ENCODE measurements around the gene GMEB2.

The GMEB2 gene

GRCh38 chr20:63543733-63544132 is 83.2 kb downstream of the GMEB2 start:
- no peak overlapping the region for H3K4me3 ChIP-seq (ENCODE audit: low read depth, low read length)
- DNase-seq (ENCODE audit: low read depth), result no peak
- no peak for TF ChIP-seq CTCF (IDR thresholded peaks at IDR 0.05; ENCODE audit: low read depth, low read length, missing control alignments)

- TF ChIP-seq CTCF (IDR thresholded peaks at IDR 0.05; ENCODE audit: low read depth, low read length, missing control alignments), result no peak
- DNase-seq (ENCODE audit: low read depth), result no peak
- H3K4me3 ChIP-seq (ENCODE audit: low read depth, low read length), result peak overlapping the region; percentile 51
Observed at GRCh38 chr20:63543131-63543530, 83.8 kb downstream of the GMEB2 start.

GRCh38 chr20:63542696-63543095 is 84.2 kb downstream of the GMEB2 start:
- peak overlapping the region; percentile 51 for H3K4me3 ChIP-seq (ENCODE audit: low read depth, low read length)
- DNase-seq (ENCODE audit: low read depth), result peak; percentile 57
- no peak for TF ChIP-seq CTCF (IDR thresholded peaks at IDR 0.05; ENCODE audit: low read depth, low read length, missing control alignments)

- no peak for TF ChIP-seq CTCF (IDR thresholded peaks at IDR 0.05; ENCODE audit: low read depth, low read length, missing control alignments)
- DNase-seq (ENCODE audit: low read depth), result no peak
- H3K4me3 ChIP-seq (ENCODE audit: low read depth, low read length), result peak overlapping the region; percentile 51
Observed at GRCh38 chr20:63542031-63542559, 84.8 kb downstream of the GMEB2 start.

GRCh38 chr20:63541371-63541770 is 85.5 kb downstream of the GMEB2 start:
- no peak for TF ChIP-seq CTCF (IDR thresholded peaks at IDR 0.05; ENCODE audit: low read depth, low read length, missing control alignments)
- no peak for DNase-seq (ENCODE audit: low read depth)
- peak overlapping the region; percentile 51 for H3K4me3 ChIP-seq (ENCODE audit: low read depth, low read length)

GRCh38 chr20:63540417-63541186 is 86.3 kb downstream of the GMEB2 start:
- TF ChIP-seq CTCF (IDR thresholded peaks at IDR 0.05; ENCODE audit: low read depth, low read length, missing control alignments), result no peak
- no peak for DNase-seq (ENCODE audit: low read depth)
- no peak overlapping the region for H3K4me3 ChIP-seq (ENCODE audit: low read depth, low read length)
